IMR-90 (cell line): Measurements from ENCODE around the gene CHCHD2. TPM values are rescaled to one million over a fixed set of nuclear protein-coding genes. Genes with fewer than 3 reads are reported as not detected.

ENCODE experiments used
- ATAC-seq: fragments of 200-7000 bp; cut with Tn5 transposase; 2 replicates; pipeline ENCODE4 v1.9.1; 2020; ENCODE audit warnings: low read depth, mild to moderate bottlenecking, moderate library complexity
- BruUV-seq: library from RNA; stranded (reverse); fragments of 400-500 nt; replicated peaks from 2 replicates; lab custom pipeline; 2021; lab: Mats Ljungman, UMichigan
- CTCF ChIA-PET: fragments of 300-600 bp; formaldehyde crosslinking; extraction: SDS; loops from one replicate; lab custom pipeline; 2021; ENCODE audit warnings: antibody characterized with exemption; lab: Yijun Ruan, JAX
- POLR2A ChIA-PET: fragments of 300-600 bp; sonication (Branson Sonifier 250); formaldehyde crosslinking; loops from one replicate; lab custom pipeline; 2022; ENCODE audit warnings: antibody characterized with exemption; ENCODE audit not compliant: unreplicated experiment; lab: Charles Lee
- DNase-seq: peaks from one replicate; pipeline ENCODE4 v3.0.0; 2013
- H2AFZ ChIP-seq: replicated peaks from 2 replicates; pipeline ENCODE3; 2013; ENCODE audit warnings: low read length, mild to moderate bottlenecking; ENCODE audit not compliant: poor library complexity
- H2AK5ac ChIP-seq: 2 replicates; pipeline ENCODE4 v1.6.1; 2013; ENCODE audit warnings: low read depth, low read length, inconsistent platforms
- H2AK9ac ChIP-seq: replicated peaks from 2 replicates; pipeline ENCODE3; 2013; ENCODE audit warnings: mild to moderate bottlenecking, low read depth, low read length, moderate library complexity; ENCODE audit not compliant: poor library complexity
- H2BK120ac ChIP-seq: 2 replicates; pipeline ENCODE4 v1.6.1; 2013; ENCODE audit warnings: low read depth, low read length, inconsistent platforms
- H2BK15ac ChIP-seq: 3 replicates; pipeline ENCODE4 v1.6.1; 2013; ENCODE audit warnings: low read depth, low read length, inconsistent platforms
- H2BK20ac ChIP-seq: 2 replicates; pipeline ENCODE4 v1.6.1; 2013; ENCODE audit warnings: low read depth, mild to moderate bottlenecking, inconsistent platforms, low read length, moderate library complexity
- H2BK5ac ChIP-seq: 2 replicates; pipeline ENCODE4 v1.6.1; 2013; ENCODE audit warnings: mild to moderate bottlenecking, low read depth, low read length, inconsistent platforms; ENCODE audit not compliant: poor library complexity, severe bottlenecking
- H3K14ac ChIP-seq: replicated peaks from 2 replicates; pipeline ENCODE4 v1.6.1; 2013; ENCODE audit warnings: low read depth, low read length, inconsistent platforms
- H3K18ac ChIP-seq: 2 replicates; pipeline ENCODE4 v1.6.1; 2013; ENCODE audit warnings: low read depth, low read length, control low read depth
- H3K23ac ChIP-seq: 2 replicates; pipeline ENCODE4 v1.6.1; 2013; ENCODE audit warnings: low read depth, low read length, inconsistent platforms
- H3K27ac ChIP-seq: 2 replicates; pipeline ENCODE4 v1.5.1; 2013; ENCODE audit warnings: mild to moderate bottlenecking, control low read depth, low read length; ENCODE audit not compliant: insufficient read depth
- H3K27me3 ChIP-seq: 2 replicates; pipeline ENCODE4 v1.6.1; 2013; ENCODE audit warnings: low read length; ENCODE audit not compliant: control insufficient read depth, insufficient read depth
- H3K36me3 ChIP-seq: 2 replicates; pipeline ENCODE4 v1.6.1; 2013; ENCODE audit warnings: low read length, mixed read lengths; ENCODE audit not compliant: control insufficient read depth, insufficient read depth
- H3K4ac ChIP-seq: 2 replicates; pipeline ENCODE4 v1.6.1; 2013; ENCODE audit warnings: low read depth, low read length, inconsistent platforms
- H3K4me1 ChIP-seq: 2 replicates; pipeline ENCODE4 v1.6.1; 2013; ENCODE audit warnings: low read length, mixed read lengths; ENCODE audit not compliant: control insufficient read depth, insufficient read depth
- H3K4me2 ChIP-seq: 2 replicates; pipeline ENCODE4 v1.6.1; 2013; ENCODE audit warnings: low read depth, mild to moderate bottlenecking, control low read depth, low read length, moderate library complexity
- H3K4me3 ChIP-seq: 2 replicates; pipeline ENCODE4 v1.5.1; 2013; ENCODE audit warnings: low read depth, mild to moderate bottlenecking, control low read depth, low read length, moderate library complexity; ENCODE audit not compliant: insufficient read depth
- H3K56ac ChIP-seq: 2 replicates; pipeline ENCODE4 v1.6.1; 2013; ENCODE audit warnings: low read length, inconsistent platforms; ENCODE audit not compliant: insufficient read depth; ENCODE audit errors: extremely low read depth
- H3K79me1 ChIP-seq, 2 experiments: 2 replicates each; pipeline ENCODE4 v1.6.1; 2013; ENCODE audit warnings: low read length in 2 of 2, inconsistent platforms in 1 of 2, low read depth in 1 of 2
- H3K9ac ChIP-seq: 2 replicates; pipeline ENCODE4 v1.6.1; 2013; ENCODE audit warnings: low read depth, low read length, control low read depth
- H3K9me1 ChIP-seq: 2 replicates; pipeline ENCODE4 v1.6.1; 2013; ENCODE audit warnings: low read length, inconsistent platforms; ENCODE audit not compliant: insufficient read depth
- H3K9me3 ChIP-seq: 2 replicates; pipeline ENCODE4 v1.6.1; 2013; ENCODE audit warnings: low read length; ENCODE audit not compliant: control insufficient read depth, insufficient read depth
- H4K20me1 ChIP-seq: 2 replicates; pipeline ENCODE4 v1.6.1; 2013; ENCODE audit warnings: low read length, inconsistent platforms; ENCODE audit not compliant: insufficient read depth
- H4K5ac ChIP-seq: 2 replicates; pipeline ENCODE4 v1.6.1; 2013; ENCODE audit warnings: mild to moderate bottlenecking, low read depth, low read length, control low read depth
- H4K8ac ChIP-seq, 2 experiments: 2 replicates each; pipeline ENCODE4 v1.6.1; 2013; ENCODE audit warnings: low read depth in 2 of 2, low read length in 2 of 2, control low read depth in 1 of 2, inconsistent platforms in 1 of 2
- H4K91ac ChIP-seq: 2 replicates; pipeline ENCODE4 v1.6.1; 2013; ENCODE audit warnings: low read depth, low read length, inconsistent platforms; ENCODE audit not compliant: insufficient read depth
- MAFK ChIP-seq: IDR thresholded peaks from 2 replicates; pipeline ENCODE4 v1.6.1; 2012; ENCODE audit warnings: low read depth, low read length, improper control_type of control experiment
- NFE2L2 ChIP-seq: fragments of 150-350 bp; IDR thresholded peaks from 2 replicates; pipeline ENCODE4 v1.6.1; 2016; ENCODE audit warnings: low read depth, mild to moderate bottlenecking, low read length
- RFX5 ChIP-seq: IDR thresholded peaks from 2 replicates; pipeline ENCODE4 v1.8.0; 2012; ENCODE audit warnings: low read depth, mild to moderate bottlenecking, low read length, moderate library complexity
- WGBS, 2 experiments: methylation state at CpG; one replicate each; pipeline versions ENCODE4 v1.1.5 to v1.1.7; 2013; ENCODE audit warnings: missing lambda C conversion rate in 2 of 2; ENCODE audit not compliant: insufficient read length in 1 of 2; ENCODE audit errors: extremely low coverage in 2 of 2; 5-methylcytosine and 5-hydroxymethylcytosine counted together
- dilution Hi-C: fragments of 300-500 bp; cut with HindIII; formaldehyde crosslinking; loops from one replicate; pipeline ENCODE4 v1.14.3; 2018; ENCODE audit warnings: low sequenced_read_pairs; ENCODE audit not compliant: unreplicated experiment
- in situ Hi-C: fragments of 300-500 bp; cut with MboI; formaldehyde crosslinking; loops from 3 replicates; pipeline ENCODE4 v1.14.3; 2019; ENCODE audit warnings: low sequenced_read_pairs, inconsistent platforms, mixed read lengths
- intact Hi-C: fragments of 100-400 bp; cut with micrococcal nuclease; formaldehyde crosslinking; loops from 2 replicates; pipeline ENCODE4 v1.10.0; 2022
- polyA plus RNA-seq, 3 experiments: library from polyadenylated mRNA; depleted of rRNA; stranded (reverse); fragments of >200 nt; gene quantifications; 2 replicates each; pipeline ENCODE4 v1.2.3, GENCODE V29; 2012; ENCODE audit warnings: low replicate concordance in 1 of 3
- total RNA-seq: library from RNA; depleted of rRNA; stranded (reverse); fragments of >200 nt; gene quantifications from 2 replicates; pipeline ENCODE4 v1.2.3, GENCODE V29; 2012

Gene CHCHD2
- total and polyA plus RNA-seq, 2 of the 4 experiments (the other 2 are of a cell fraction): 423 to 522 TPM

DNA sequence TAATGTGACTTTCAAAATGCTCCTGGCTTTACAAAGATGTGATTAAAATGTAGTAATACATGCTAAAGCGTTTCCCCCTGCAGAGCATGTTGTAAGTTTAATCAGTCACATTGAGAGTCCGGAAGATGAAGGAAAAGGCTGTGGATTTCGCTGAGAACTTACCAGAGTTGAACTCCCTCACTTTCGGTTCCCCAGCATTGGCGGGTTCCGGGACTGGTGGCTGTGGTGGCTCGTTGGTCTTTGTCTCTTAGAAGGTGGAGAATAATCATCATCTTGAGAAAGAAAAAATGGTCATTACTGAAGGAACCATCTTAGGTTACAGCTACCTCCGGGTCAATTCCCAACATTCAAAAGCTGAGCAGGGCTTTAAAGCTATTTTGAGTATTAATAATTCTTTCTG, 19.6 kb upstream of the CHCHD2 start:
- H3K27ac ChIP-seq: no peak overlapping the region
- in situ Hi-C loops: no loop called here
- no peak overlapping the region for H4K91ac ChIP-seq
- BruUV-seq: no TSS peak
- H4K5ac ChIP-seq: no peak overlapping the region
- no peaks in the 10 kb centered on the region for H3K27me3 ChIP-seq
- no peak overlapping the region for H2BK20ac ChIP-seq
- H3K79me1 ChIP-seq: no peaks in the 10 kb centered on the region
- dilution Hi-C loops: no loop called here
- no peaks in the 10 kb centered on the region for H4K20me1 ChIP-seq
- H2BK15ac ChIP-seq: no peak overlapping the region
- intact Hi-C loops: no loop called here
- H3K23ac ChIP-seq: no peak overlapping the region
- H3K4ac ChIP-seq: no peak overlapping the region
- no peak overlapping the region for H3K18ac ChIP-seq
- H3K9me1 ChIP-seq: no peaks in the 10 kb centered on the region
- no peak overlapping the region for H3K56ac ChIP-seq
- ATAC-seq: no peak
- H4K8ac ChIP-seq: no peak overlapping the region
- H3K9ac ChIP-seq: no peak overlapping the region
- POLR2A ChIA-PET: no interaction called here
- no peak overlapping the region for H2AFZ ChIP-seq
- CTCF ChIA-PET: no interaction called here
- no peak overlapping the region for H3K4me2 ChIP-seq
- H2BK120ac ChIP-seq: no peak overlapping the region
- H3K4me3 ChIP-seq: no peak overlapping the region
- no peaks in the 10 kb centered on the region for H3K9me3 ChIP-seq
- no peak overlapping the region for H2BK5ac ChIP-seq
- TF ChIP-seq MAFK: no peak
- no peak for TF ChIP-seq NFE2L2
- TF ChIP-seq RFX5: no peak
- WGBS, 2 experiments: no CpG with 5 or more reads among the region's 8 CpGs
- no peaks in the 10 kb centered on the region for H3K36me3 ChIP-seq
- H2AK5ac ChIP-seq: no peak overlapping the region
- no peaks in the 10 kb centered on the region for H3K4me1 ChIP-seq
- no peak overlapping the region for H3K14ac ChIP-seq
- H2AK9ac ChIP-seq: no peak overlapping the region
- no peak for DNase-seq
